SK-N-SH (cell line): ENCODE measurements around the gene RFLNA. TPM values are rescaled to one million over a fixed set of nuclear protein-coding genes. Genes with fewer than 3 reads are reported as not detected.
A peak's percentile ranks its signal among the peaks of the same experiment; 100 is the strongest.

Experiments used
- CTCF ChIA-PET: fragments of 300-600, 350-600 bp; formaldehyde crosslinking; extraction: SDS; loops from one replicate; lab custom pipeline; 2021; lab: Yijun Ruan, JAX
- POLR2A ChIA-PET: fragments of 350-600 bp; sonication (Branson Sonifier 250); formaldehyde crosslinking; extraction: SDS; loops from one replicate; lab custom pipeline; 2020; ENCODE audit warnings: antibody characterized with exemption, inconsistent platforms; lab: Yijun Ruan, JAX
- DNase-seq: peaks from one replicate; pipeline ENCODE4 v3.0.0; 2012
- H2AFZ ChIP-seq: fragments of 200-600 bp; sonication (generic); 2 replicates; pipeline ENCODE4 v1.8.1; 2016; ENCODE audit warnings: antibody characterized with exemption, mild to moderate bottlenecking, low read depth
- H3F3A ChIP-seq: fragments of 200-600 bp; sonication (generic); replicated peaks from 2 replicates; pipeline ENCODE3; 2016; ENCODE audit warnings: antibody characterized with exemption, mild to moderate bottlenecking; ENCODE audit not compliant: insufficient read depth
- H3K27ac ChIP-seq, 2 experiments: fragments of 200-500 bp in 1 of 2; fragments of 200-600 bp in 1 of 2; sonication (Bioruptor generic) in 1 of 2; sonication (generic), shearing (Covaris generic) in 1 of 2; 2 replicates each; pipeline versions ENCODE4 v1.5.1 to v1.6.1; 2014 to 2016; ENCODE audit warnings: low read depth in 2 of 2, inconsistent platforms in 1 of 2, low read length in 1 of 2, mild to moderate bottlenecking in 1 of 2, mixed read lengths in 1 of 2
- H3K27me3 ChIP-seq: fragments of 200-600 bp; sonication (generic), shearing (Covaris generic); 2 replicates; pipeline ENCODE4 v1.6.1; 2016; ENCODE audit warnings: mixed run types; ENCODE audit not compliant: insufficient read depth
- H3K36me3 ChIP-seq, 2 experiments: fragments of 200-500 bp in 1 of 2; fragments of 200-600 bp in 1 of 2; sonication (Bioruptor generic) in 1 of 2; sonication (generic) in 1 of 2; replicated peaks in 1 of 2; 2 replicates each; pipeline versions ENCODE3 to v1.5.1; 2014 to 2016; ENCODE audit warnings: low read length in 1 of 2, mild to moderate bottlenecking in 1 of 2; ENCODE audit not compliant: insufficient read depth in 2 of 2, control insufficient read depth in 1 of 2
- H3K4me1 ChIP-seq, 2 experiments: fragments of 200-500 bp in 1 of 2; fragments of 200-600 bp in 1 of 2; sonication (Bioruptor generic) in 1 of 2; sonication (generic), shearing (Covaris generic) in 1 of 2; 2 replicates each; pipeline versions ENCODE4 v1.5.1 to v1.6.1; 2014 to 2016; ENCODE audit warnings: low read depth in 1 of 2, low read length in 1 of 2, mixed run types in 1 of 2; ENCODE audit not compliant: insufficient read depth in 2 of 2, control insufficient read depth in 1 of 2
- H3K4me2 ChIP-seq: fragments of 200-600 bp; sonication (generic), shearing (Covaris generic); 2 replicates; pipeline ENCODE4 v1.6.1; 2017; ENCODE audit warnings: mixed run types
- H3K4me3 ChIP-seq, 2 experiments: fragments of 200-500 bp in 1 of 2; fragments of 200-600 bp in 1 of 2; sonication (Bioruptor generic) in 1 of 2; sonication (generic), shearing (Covaris generic) in 1 of 2; 2 replicates each; pipeline versions ENCODE4 v1.5.1 to v1.8.1; 2014 to 2016; ENCODE audit warnings: low read depth in 2 of 2, inconsistent platforms in 1 of 2, low read length in 1 of 2, mild to moderate bottlenecking in 1 of 2, mixed read lengths in 1 of 2, moderate library complexity in 1 of 2
- H3K79me2 ChIP-seq: fragments of 200-600 bp; sonication (generic); 2 replicates; pipeline ENCODE4 v1.8.1; 2017; ENCODE audit warnings: mild to moderate bottlenecking; ENCODE audit not compliant: insufficient read depth
- H3K9ac ChIP-seq: fragments of 200-600 bp; sonication (generic); 2 replicates; pipeline ENCODE4 v1.6.1; 2017; ENCODE audit warnings: mixed run types
- H3K9me2 ChIP-seq: fragments of 200-600 bp; sonication (generic); 2 replicates; pipeline ENCODE4 v1.6.1; 2017; ENCODE audit warnings: mixed run types
- H3K9me3 ChIP-seq: fragments of 200-600 bp; sonication (generic); 2 replicates; pipeline ENCODE4 v1.6.1; 2017; ENCODE audit warnings: mixed run types, mild to moderate bottlenecking, moderate library complexity
- H4K20me1 ChIP-seq: fragments of 200-600 bp; sonication (generic); 2 replicates; pipeline ENCODE4 v1.6.1; 2017; ENCODE audit warnings: mild to moderate bottlenecking, mixed run types; ENCODE audit not compliant: insufficient read depth
- ELF1 ChIP-seq: IDR thresholded peaks from 2 replicates; pipeline ENCODE4 v1.4.0; 2012
- EZH2phosphoT487 ChIP-seq: fragments of 200-600 bp; sonication (generic); IDR thresholded peaks from 2 replicates; pipeline ENCODE4 v1.6.1; 2017; ENCODE audit warnings: low read depth, mixed run types, mild to moderate bottlenecking, antibody characterized with exemption, moderate library complexity, borderline replicate concordance
- GATA2 ChIP-seq: sonication (generic); formaldehyde crosslinking; IDR thresholded peaks from 2 replicates; pipeline ENCODE4 v1.5.0; 2020; ENCODE audit warnings: mild to moderate bottlenecking, missing genetic modification reagents
- JUND ChIP-seq: IDR thresholded peaks from 2 replicates; pipeline ENCODE4 v1.4.0; 2012
- MXI1 ChIP-seq: IDR thresholded peaks from 2 replicates; pipeline ENCODE4 v1.6.1; 2012; ENCODE audit warnings: mild to moderate bottlenecking, low read depth, low read length, improper control_type of control experiment
- NRF1 ChIP-seq: IDR thresholded peaks from 2 replicates; pipeline ENCODE4 v1.6.1; 2012; ENCODE audit warnings: low read depth, mild to moderate bottlenecking, low read length
- RAD21 ChIP-seq: IDR thresholded peaks from 2 replicates; pipeline ENCODE4 v1.6.1; 2012; ENCODE audit warnings: mild to moderate bottlenecking, low read length
- SMC3 ChIP-seq: IDR thresholded peaks from 2 replicates; pipeline ENCODE4 v1.6.1; 2012; ENCODE audit warnings: low read depth, low read length, improper control_type of control experiment
- TAF1 ChIP-seq: IDR thresholded peaks from 2 replicates; pipeline ENCODE4 v1.6.1; 2012; ENCODE audit warnings: low read depth, mild to moderate bottlenecking, low read length, moderate library complexity, borderline replicate concordance
- WGBS: methylation state at CpG from one replicate; pipeline ENCODE4 v1.1.6; 2017; ENCODE audit warnings: low lambda C conversion rate; 5-methylcytosine and 5-hydroxymethylcytosine counted together
- polyA plus RNA-seq, 3 experiments: library from polyadenylated mRNA; depleted of rRNA; stranded (reverse); fragments of >200 nt; gene quantifications; 2 replicates each; pipeline ENCODE4 v1.2.3, GENCODE V29; 2012
- TF ChIP-seq, protein P1 (sequence below): IDR thresholded peaks from 2 replicates; pipeline ENCODE4 v1.4.0; 2012; ENCODE audit warnings: low read depth, borderline replicate concordance
- TF ChIP-seq, protein P2 (sequence below): IDR thresholded peaks from 2 replicates; pipeline ENCODE4; 2012
- TF ChIP-seq, protein P3 (sequence below): fragments of 200-600 bp; sonication (generic); IDR thresholded peaks from 2 replicates; pipeline ENCODE4 v1.6.1; 2017; ENCODE audit warnings: antibody characterized with exemption, mild to moderate bottlenecking, moderate library complexity
- TF ChIP-seq, protein P4 (sequence below): IDR thresholded peaks from 2 replicates; pipeline ENCODE4 v1.6.1; 2012; ENCODE audit warnings: mild to moderate bottlenecking, low read depth, low read length, moderate library complexity
- TF ChIP-seq, protein P5 (sequence below): fragments of 150-350 bp; IDR thresholded peaks from 2 replicates; pipeline ENCODE4 v1.6.1; 2017; ENCODE audit warnings: antibody characterized with exemption, low read length, low read depth, borderline replicate concordance

RFLNA gene
- polyA plus RNA-seq, 1 of the 3 experiments (the other 2 are of a cell fraction), result 0.10 TPM

DNA sequence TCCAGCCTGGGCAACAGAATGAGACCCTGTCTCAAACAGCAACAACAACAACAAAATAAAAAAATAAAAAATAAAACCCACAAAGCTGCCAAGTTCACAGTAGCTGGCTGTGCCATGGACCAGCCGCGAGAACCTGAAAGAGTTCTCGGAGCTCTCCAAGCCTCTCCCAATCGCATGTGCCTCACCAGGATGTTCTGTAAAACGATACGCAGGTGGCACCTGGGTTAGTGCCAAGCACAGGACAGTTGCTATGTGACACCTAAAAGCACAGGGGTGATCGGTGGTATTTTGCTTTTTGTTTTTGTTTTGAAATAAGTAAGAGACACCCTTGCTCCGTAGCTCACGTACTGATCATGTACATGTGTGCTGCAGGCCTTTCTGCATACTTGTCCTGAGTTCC lies 52.4 kb downstream of the RFLNA start (continued):
- TF ChIP-seq, protein P1, sequence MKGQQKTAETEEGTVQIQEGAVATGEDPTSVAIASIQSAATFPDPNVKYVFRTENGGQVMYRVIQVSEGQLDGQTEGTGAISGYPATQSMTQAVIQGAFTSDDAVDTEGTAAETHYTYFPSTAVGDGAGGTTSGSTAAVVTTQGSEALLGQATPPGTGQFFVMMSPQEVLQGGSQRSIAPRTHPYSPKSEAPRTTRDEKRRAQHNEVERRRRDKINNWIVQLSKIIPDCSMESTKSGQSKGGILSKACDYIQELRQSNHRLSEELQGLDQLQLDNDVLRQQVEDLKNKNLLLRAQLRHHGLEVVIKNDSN, result no peak
- TF ChIP-seq, protein P2, sequence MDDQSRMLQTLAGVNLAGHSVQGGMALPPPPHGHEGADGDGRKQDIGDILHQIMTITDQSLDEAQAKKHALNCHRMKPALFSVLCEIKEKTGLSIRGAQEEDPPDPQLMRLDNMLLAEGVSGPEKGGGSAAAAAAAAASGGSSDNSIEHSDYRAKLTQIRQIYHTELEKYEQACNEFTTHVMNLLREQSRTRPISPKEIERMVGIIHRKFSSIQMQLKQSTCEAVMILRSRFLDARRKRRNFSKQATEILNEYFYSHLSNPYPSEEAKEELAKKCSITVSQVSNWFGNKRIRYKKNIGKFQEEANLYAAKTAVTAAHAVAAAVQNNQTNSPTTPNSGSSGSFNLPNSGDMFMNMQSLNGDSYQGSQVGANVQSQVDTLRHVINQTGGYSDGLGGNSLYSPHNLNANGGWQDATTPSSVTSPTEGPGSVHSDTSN, result no peak
- no peak for TF ChIP-seq TAF1
- TF ChIP-seq, all 33 proteins: peak for 0

DNA sequence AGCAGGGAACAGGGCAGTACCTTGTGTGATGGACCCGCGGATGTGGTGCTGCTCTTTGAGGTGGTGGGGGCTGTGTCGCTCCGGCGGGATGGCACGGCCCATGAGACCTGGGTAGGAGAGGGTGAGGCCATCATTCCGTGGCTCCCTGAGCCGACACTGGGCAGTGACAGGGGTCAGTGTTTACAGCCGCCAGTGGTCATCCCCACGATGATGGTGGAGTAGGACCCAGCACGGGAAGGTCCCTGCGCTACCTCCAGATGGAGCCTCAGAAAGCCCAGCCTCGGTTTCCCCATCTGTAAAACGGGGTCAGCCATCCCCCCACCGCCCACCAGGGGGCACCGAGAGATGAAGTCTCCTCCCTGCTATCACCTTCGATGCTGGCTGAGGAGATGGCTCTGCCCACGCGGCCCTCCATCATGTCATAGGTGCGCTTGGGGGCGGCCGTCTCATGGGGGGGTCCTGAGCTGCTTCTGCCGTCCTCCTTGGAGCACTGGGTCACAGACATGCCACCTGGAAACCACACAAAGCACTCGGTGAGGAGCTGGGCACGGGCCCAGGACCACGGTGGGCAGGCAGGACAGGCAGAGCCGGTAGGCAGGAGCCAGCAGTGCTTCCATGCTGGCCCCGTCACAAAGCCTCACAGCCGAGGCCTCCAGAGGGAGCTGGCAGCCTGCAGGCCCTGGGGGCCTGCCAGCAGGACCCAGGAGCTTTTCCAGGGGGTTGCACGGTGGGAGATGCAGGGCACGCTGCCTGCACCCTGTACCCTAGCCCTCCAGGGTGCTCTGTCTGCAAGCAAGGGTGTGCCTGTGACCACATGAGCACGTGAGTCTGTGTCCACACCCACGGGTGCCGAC lies 53.1 kb downstream of the RFLNA start:
- TF ChIP-seq EZH2phosphoT487, result no peak
- TF ChIP-seq RAD21, result peak; percentile 63
- no peak for TF ChIP-seq ELF1
- peak; percentile 58 for TF ChIP-seq SMC3
- TF ChIP-seq, protein P3, sequence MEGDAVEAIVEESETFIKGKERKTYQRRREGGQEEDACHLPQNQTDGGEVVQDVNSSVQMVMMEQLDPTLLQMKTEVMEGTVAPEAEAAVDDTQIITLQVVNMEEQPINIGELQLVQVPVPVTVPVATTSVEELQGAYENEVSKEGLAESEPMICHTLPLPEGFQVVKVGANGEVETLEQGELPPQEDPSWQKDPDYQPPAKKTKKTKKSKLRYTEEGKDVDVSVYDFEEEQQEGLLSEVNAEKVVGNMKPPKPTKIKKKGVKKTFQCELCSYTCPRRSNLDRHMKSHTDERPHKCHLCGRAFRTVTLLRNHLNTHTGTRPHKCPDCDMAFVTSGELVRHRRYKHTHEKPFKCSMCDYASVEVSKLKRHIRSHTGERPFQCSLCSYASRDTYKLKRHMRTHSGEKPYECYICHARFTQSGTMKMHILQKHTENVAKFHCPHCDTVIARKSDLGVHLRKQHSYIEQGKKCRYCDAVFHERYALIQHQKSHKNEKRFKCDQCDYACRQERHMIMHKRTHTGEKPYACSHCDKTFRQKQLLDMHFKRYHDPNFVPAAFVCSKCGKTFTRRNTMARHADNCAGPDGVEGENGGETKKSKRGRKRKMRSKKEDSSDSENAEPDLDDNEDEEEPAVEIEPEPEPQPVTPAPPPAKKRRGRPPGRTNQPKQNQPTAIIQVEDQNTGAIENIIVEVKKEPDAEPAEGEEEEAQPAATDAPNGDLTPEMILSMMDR, result peak; percentile 66
- no peak for TF ChIP-seq MXI1
- TF ChIP-seq, protein P4, sequence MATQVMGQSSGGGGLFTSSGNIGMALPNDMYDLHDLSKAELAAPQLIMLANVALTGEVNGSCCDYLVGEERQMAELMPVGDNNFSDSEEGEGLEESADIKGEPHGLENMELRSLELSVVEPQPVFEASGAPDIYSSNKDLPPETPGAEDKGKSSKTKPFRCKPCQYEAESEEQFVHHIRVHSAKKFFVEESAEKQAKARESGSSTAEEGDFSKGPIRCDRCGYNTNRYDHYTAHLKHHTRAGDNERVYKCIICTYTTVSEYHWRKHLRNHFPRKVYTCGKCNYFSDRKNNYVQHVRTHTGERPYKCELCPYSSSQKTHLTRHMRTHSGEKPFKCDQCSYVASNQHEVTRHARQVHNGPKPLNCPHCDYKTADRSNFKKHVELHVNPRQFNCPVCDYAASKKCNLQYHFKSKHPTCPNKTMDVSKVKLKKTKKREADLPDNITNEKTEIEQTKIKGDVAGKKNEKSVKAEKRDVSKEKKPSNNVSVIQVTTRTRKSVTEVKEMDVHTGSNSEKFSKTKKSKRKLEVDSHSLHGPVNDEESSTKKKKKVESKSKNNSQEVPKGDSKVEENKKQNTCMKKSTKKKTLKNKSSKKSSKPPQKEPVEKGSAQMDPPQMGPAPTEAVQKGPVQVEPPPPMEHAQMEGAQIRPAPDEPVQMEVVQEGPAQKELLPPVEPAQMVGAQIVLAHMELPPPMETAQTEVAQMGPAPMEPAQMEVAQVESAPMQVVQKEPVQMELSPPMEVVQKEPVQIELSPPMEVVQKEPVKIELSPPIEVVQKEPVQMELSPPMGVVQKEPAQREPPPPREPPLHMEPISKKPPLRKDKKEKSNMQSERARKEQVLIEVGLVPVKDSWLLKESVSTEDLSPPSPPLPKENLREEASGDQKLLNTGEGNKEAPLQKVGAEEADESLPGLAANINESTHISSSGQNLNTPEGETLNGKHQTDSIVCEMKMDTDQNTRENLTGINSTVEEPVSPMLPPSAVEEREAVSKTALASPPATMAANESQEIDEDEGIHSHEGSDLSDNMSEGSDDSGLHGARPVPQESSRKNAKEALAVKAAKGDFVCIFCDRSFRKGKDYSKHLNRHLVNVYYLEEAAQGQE, result no peak
- TF ChIP-seq, protein P5, sequence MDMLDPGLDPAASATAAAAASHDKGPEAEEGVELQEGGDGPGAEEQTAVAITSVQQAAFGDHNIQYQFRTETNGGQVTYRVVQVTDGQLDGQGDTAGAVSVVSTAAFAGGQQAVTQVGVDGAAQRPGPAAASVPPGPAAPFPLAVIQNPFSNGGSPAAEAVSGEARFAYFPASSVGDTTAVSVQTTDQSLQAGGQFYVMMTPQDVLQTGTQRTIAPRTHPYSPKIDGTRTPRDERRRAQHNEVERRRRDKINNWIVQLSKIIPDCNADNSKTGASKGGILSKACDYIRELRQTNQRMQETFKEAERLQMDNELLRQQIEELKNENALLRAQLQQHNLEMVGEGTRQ, result no peak
- TF ChIP-seq GATA2 (CRISPR knock-in tag), result no peak
- TF ChIP-seq JUND, result no peak
- no peak for TF ChIP-seq NRF1
- Histone ChIP-seq H3K27me3 (no peaks in the 10 kb centered on the region), H2AFZ (no peak overlapping the region), H3K36me3 (peaks cover 60 to 89% of the 10 kb centered on the region in 2 experiments), H3K27ac (no peak overlapping the region), H3K9me3 (no peaks in the 10 kb centered on the region), H3K79me2 (peaks cover 49% of the 10 kb centered on the region; the same call in 1 of the 2 replicates), H3K4me3 (no peak overlapping the region), H3K4me1 (peaks cover 0 to 4% of the 10 kb centered on the region in 2 experiments; a peak in 1 of 4 replicates), H3K9ac (no peak overlapping the region), H4K20me1 (peaks cover 49% of the 10 kb centered on the region), H3F3A (peaks cover 5% of the 10 kb centered on the region), H3K4me2 (no peak overlapping the region), H3K9me2 (no peaks in the 10 kb centered on the region)
- POLR2A ChIA-PET, result no interaction called here
- WGBS, result 86% methylated on average over 16 of the region's 34 CpGs
- CTCF ChIA-PET, result interaction anchor here (0.7 to 1.9 kb wide), 15 partner anchors 9 to 423 kb away, joined by 3 to 8 read pairs (median 4); no protein-coding TSS in a partner anchor
- DNase-seq, result peak; percentile 79
